Lung (tissue), 12 donors: ENCODE measurements around the gene STPG3. TPM values are rescaled to one million over a fixed set of nuclear protein-coding genes. Genes with fewer than 3 reads are reported as not detected.

Experiments
- ATAC-seq: fragments of 200-7000 bp; cut with Tn5 transposase; one replicate; pipeline ENCODE4 v1.9.1; 2020; ENCODE audit warnings: moderate number of reproducible peaks; ENCODE audit not compliant: insufficient read depth, low FRiP score
- DNase-seq, 3 donors: peaks; one replicate each; pipeline ENCODE4 v3.0.0-alpha.2; 2013 to 2017
- H3K27ac ChIP-seq, 2 donors: one replicate each; pipeline ENCODE4 v1.5.1; 2013; ENCODE audit warnings: mild to moderate bottlenecking in 2 of 2, moderate library complexity in 2 of 2, control low read depth in 1 of 2, inconsistent platforms in 1 of 2, low read depth in 1 of 2, low read length in 1 of 2
- H3K27me3 ChIP-seq, 3 donors: one replicate each; pipeline ENCODE4 v1.5.1; 2013; ENCODE audit warnings: low read length in 2 of 3; ENCODE audit not compliant: control insufficient read depth in 3 of 3, insufficient read depth in 3 of 3
- H3K36me3 ChIP-seq, 4 donors: one replicate each; pipeline ENCODE4 v1.5.1; 2013; ENCODE audit warnings: low read length in 4 of 4, mild to moderate bottlenecking in 1 of 4, moderate library complexity in 1 of 4; ENCODE audit not compliant: control insufficient read depth in 4 of 4, insufficient read depth in 4 of 4
- H3K4me1 ChIP-seq, 5 donors: one replicate each; pipeline ENCODE4 v1.5.1; 2013; ENCODE audit warnings: low read length in 5 of 5, mild to moderate bottlenecking in 2 of 5, moderate library complexity in 1 of 5; ENCODE audit not compliant: control insufficient read depth in 5 of 5, insufficient read depth in 5 of 5
- H3K4me3 ChIP-seq: one replicate; pipeline ENCODE4 v1.5.1; 2013; ENCODE audit warnings: mild to moderate bottlenecking, control low read depth, moderate library complexity
- H3K9ac ChIP-seq, 2 donors: one replicate each; pipeline ENCODE4 v1.5.1; 2013; ENCODE audit warnings: low read length in 2 of 2, control low read depth in 1 of 2; ENCODE audit not compliant: insufficient read depth in 1 of 2
- H3K9me3 ChIP-seq, 4 donors: one replicate each; pipeline ENCODE4 v1.5.1; 2013; ENCODE audit warnings: low read length in 3 of 4, mild to moderate bottlenecking in 1 of 4, moderate library complexity in 1 of 4; ENCODE audit not compliant: control insufficient read depth in 4 of 4, insufficient read depth in 3 of 4
- WGBS, 2 donors: extraction: QIAGEN DNeasy Blood & Tissue Kit; methylation state at CpG; one replicate each; pipeline ENCODE4 v1.1.7; 2013; 5-methylcytosine and 5-hydroxymethylcytosine counted together
- polyA plus RNA-seq, 2 donors: library from polyadenylated mRNA; stranded (reverse); fragments of 200-250 nt; gene quantifications; one replicate each; pipeline ENCODE4 v1.2.1, GENCODE V29; 2013
- total RNA-seq, 2 donors: library from RNA; depleted of rRNA in 1 of 2; stranded (reverse); fragments of >200 nt in 1 of 2; gene quantifications; one replicate each; pipeline ENCODE4 v1.2.1, GENCODE V29; 2014 to 2021
- TF ChIP-seq, protein P1 (sequence below): IDR thresholded peaks from 2 replicates; pipeline ENCODE4 v1.5.1; 2012; ENCODE audit warnings: mild to moderate bottlenecking; ENCODE audit errors: control extremely low read depth, extremely low read depth
- donor health status: control.
- donor health status: control.
- donor health status: Bipolar disorder and iron deficiency.
- donor health status: healthy.
- donor health status: DM: yes; HTN: yes; CAD: no.

Gene STPG3
- total and polyA plus RNA-seq, 4 donors: 0.18 TPM; not detected in 3

DNA sequence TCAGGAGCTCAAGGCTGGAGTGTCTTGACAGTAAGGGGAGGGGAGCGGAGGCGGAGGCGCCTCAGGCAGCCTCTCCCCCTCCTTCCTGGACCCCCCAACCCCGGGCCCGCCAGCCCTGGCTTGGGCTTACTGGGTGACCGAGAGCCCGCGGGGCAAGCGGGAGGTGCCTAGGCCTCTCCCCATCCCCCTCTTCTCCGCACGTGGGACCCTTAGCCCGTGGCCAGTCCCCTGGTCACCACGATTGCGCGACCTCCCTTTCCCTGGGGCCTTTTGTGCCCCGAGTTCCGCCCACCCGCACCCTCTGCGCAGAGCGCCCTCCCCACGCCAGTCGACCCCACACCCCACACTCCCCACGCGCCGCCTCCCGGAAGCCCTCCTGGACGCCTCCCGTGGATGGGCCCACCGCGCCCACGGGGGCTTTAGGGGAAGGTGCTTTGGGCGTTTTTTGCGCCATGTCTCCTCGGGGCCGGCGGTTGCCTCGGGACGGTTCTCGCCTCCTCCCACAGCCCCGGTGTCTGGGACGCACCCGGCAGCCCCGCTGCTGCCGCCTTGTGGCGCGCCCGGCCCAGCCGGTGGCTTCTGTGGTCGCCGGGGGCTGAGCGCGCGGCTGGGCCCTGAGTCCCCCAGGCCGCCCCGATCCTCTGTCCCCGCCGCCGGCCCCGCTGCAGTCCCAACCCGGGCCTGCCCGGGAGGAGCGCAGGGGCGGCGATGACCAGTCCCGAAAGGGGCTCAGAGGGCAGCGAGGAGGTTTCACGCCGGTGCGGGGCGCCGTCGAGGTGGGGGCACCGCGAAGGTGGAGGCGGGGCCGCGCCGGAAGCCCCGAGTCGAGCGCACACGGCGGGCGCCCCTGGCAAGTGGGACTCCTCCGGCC, 29.6 kb downstream of the STPG3 start:
- WGBS, 2 donors: 48 to 65% methylated on average over 79 to 85 of the region's 85 CpGs
- ATAC-seq (no peak), DNase-seq (peak in 1 of 3 donors; percentile 51)
- peaks cover 0 to 4% (median 0%) of the 10 kb centered on the region in 4 donors for H3K9me3 ChIP-seq
- H3K36me3 ChIP-seq: peaks cover 0 to 30% (median 2%) of the 10 kb centered on the region in 4 donors
- TF ChIP-seq, protein P1, sequence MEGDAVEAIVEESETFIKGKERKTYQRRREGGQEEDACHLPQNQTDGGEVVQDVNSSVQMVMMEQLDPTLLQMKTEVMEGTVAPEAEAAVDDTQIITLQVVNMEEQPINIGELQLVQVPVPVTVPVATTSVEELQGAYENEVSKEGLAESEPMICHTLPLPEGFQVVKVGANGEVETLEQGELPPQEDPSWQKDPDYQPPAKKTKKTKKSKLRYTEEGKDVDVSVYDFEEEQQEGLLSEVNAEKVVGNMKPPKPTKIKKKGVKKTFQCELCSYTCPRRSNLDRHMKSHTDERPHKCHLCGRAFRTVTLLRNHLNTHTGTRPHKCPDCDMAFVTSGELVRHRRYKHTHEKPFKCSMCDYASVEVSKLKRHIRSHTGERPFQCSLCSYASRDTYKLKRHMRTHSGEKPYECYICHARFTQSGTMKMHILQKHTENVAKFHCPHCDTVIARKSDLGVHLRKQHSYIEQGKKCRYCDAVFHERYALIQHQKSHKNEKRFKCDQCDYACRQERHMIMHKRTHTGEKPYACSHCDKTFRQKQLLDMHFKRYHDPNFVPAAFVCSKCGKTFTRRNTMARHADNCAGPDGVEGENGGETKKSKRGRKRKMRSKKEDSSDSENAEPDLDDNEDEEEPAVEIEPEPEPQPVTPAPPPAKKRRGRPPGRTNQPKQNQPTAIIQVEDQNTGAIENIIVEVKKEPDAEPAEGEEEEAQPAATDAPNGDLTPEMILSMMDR: no peak
- H3K4me1 ChIP-seq: peaks cover 0 to 21% (median 4%) of the 10 kb centered on the region in 5 donors
- H3K27ac ChIP-seq: no peak overlapping the region
- H3K9ac ChIP-seq: no peak overlapping the region
- no peaks in the 10 kb centered on the region for H3K27me3 ChIP-seq
- H3K4me3 ChIP-seq: no peak overlapping the region

DNA sequence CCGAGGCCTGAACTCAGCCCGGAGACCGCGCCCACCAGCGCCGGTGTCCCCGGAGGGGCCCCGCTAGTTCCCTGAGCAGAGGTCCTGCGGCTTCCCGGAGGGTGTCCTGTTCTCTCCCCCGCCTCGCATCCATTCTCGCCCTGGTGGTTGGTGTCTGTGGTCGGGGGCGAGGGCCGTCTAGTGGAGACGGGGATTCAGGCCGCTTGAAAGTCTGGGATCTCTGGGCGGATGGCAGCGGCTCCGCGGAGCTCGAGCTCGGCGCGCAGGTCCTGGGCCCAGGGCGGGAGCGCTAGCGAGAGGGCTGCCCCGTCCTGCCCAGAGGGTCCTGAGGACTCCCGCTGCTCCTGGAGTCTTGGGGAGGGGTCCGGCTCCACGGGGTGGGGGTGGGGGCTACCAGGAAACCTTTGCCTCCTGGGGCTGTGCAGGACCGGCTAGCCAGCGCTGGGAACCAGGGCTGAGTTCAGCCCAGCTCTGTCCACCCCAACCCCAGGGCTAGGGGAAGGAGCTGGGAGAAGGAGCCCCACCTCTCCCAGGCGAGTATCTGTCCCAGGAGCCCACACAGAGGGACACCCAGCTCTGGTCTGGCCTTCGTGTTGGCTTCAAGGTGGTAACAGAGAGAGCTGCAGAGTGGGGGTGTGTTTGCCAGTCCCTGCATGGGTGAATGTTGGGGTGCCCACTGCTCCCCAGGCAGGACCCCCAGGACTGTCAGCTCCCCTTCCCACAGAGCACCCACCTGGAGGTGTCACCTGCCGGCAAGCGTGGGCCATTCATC, 30.4 kb downstream of the STPG3 start:
- 83 to 86% methylated on average over 31 to 39 of the region's 39 CpGs for WGBS, 2 donors
- Histone ChIP-seq H3K9ac (no peak overlapping the region), H3K4me3 (no peak overlapping the region), H3K27ac (no peak overlapping the region), H3K9me3 (peaks cover 0 to 4% (median 0%) of the 10 kb centered on the region in 4 donors), H3K4me1 (peaks cover 0 to 16% (median 2%) of the 10 kb centered on the region in 5 donors), H3K36me3 (peaks cover 0 to 30% (median 2%) of the 10 kb centered on the region in 4 donors), H3K27me3 (no peaks in the 10 kb centered on the region)
- no peak for ATAC-seq
- DNase-seq: peak in 1 of 3 donors; percentile 29
- TF ChIP-seq, protein P1: no peak

DNA sequence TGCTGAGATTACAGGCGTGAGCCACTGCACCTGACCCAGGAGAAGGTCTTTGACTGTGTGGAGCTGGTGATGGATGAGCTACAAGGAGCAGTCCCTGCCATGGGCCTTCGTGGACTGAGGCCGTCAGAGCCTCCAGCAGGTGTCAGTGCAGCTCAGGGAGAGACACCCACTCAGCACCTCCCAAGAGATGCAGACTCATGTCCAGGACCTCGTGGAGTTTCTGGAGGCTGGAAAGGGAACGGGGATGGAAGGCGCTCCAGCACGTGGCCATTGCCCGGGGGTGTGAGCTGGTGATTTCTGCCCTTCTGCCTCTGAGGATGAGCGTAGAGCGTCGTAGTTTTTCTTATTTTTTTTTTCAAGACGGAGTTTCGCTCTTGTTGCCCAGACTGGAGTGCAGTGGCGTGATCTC, 35.9 kb downstream of the STPG3 start:
- Histone ChIP-seq H3K27me3 (no peaks in the 10 kb centered on the region), H3K36me3 (peaks cover 0 to under 1% (median 0%) of the 10 kb centered on the region in 4 donors), H3K27ac (no peak overlapping the region), H3K9me3 (no peaks in the 10 kb centered on the region), H3K4me1 (no peaks in the 10 kb centered on the region), H3K4me3 (no peak overlapping the region), H3K9ac (no peak overlapping the region)
- no peak for ATAC-seq
- peak in 2 of 3 donors; percentile 49 to 64 for DNase-seq
- TF ChIP-seq, protein P1: peak; percentile 21
- 49 to 59% methylated on average over 14 of the region's 14 CpGs for WGBS, 2 donors
